GM23338 (cell line): ENCODE data around the gene ILKAP. TPM values are rescaled to one million over a fixed set of nuclear protein-coding genes. Genes with fewer than 3 reads are reported as not detected.

Source experiments
- ATAC-seq: fragments of 200-7000 bp; cut with Tn5 transposase; 3 replicates; pipeline ENCODE4 v1.9.1; 2020
- DNase-seq: peaks from one replicate; pipeline ENCODE4 v3.0.0-alpha.2; 2015; ENCODE audit warnings: low spot score
- H2AFZ ChIP-seq: fragments of 200-600 bp; sonication (generic); 2 replicates; pipeline ENCODE4 v1.8.0; 2016; ENCODE audit warnings: antibody characterized with exemption, mild to moderate bottlenecking, moderate library complexity
- H3F3A ChIP-seq: fragments of 200-600 bp; sonication (generic); replicated peaks from 2 replicates; pipeline ENCODE4 v1.8.0; 2017; ENCODE audit warnings: antibody characterized with exemption, mixed run types, low read depth
- H3K27ac ChIP-seq: fragments of 200-600 bp; sonication (generic); 2 replicates; pipeline ENCODE4 v1.6.1; 2016; ENCODE audit warnings: low read depth
- H3K27me3 ChIP-seq: fragments of 200-600 bp; sonication (generic); 2 replicates; pipeline ENCODE4 v1.8.0; 2016; ENCODE audit warnings: mild to moderate bottlenecking, mixed run types, moderate library complexity; ENCODE audit not compliant: insufficient read depth
- H3K36me3 ChIP-seq: fragments of 200-600 bp; sonication (generic); 2 replicates; pipeline ENCODE4 v1.8.0; 2016; ENCODE audit warnings: mild to moderate bottlenecking; ENCODE audit not compliant: insufficient read depth
- H3K4me1 ChIP-seq: fragments of 200-600 bp; sonication (generic); 2 replicates; pipeline ENCODE4 v1.8.0; 2016; ENCODE audit warnings: mild to moderate bottlenecking, moderate library complexity; ENCODE audit not compliant: insufficient read depth
- H3K4me2 ChIP-seq: fragments of 200-600 bp; sonication (generic); 2 replicates; pipeline ENCODE4 v1.7.1; 2017; ENCODE audit warnings: mixed run types
- H3K4me3 ChIP-seq: fragments of 200-600 bp; sonication (generic); 2 replicates; pipeline ENCODE4 v1.6.1; 2016; ENCODE audit warnings: mixed run types
- H3K79me2 ChIP-seq: fragments of 200-600 bp; sonication (generic); replicated peaks from 2 replicates; pipeline ENCODE4 v1.8.0; 2017; ENCODE audit warnings: mild to moderate bottlenecking; ENCODE audit not compliant: insufficient read depth
- H3K9me2 ChIP-seq: fragments of 200-600 bp; sonication (generic); 2 replicates; pipeline ENCODE4 v1.8.0; 2017; ENCODE audit not compliant: insufficient read depth
- H4K20me1 ChIP-seq: fragments of 200-600 bp; sonication (generic); replicated peaks from 2 replicates; pipeline ENCODE4 v1.8.0; 2017; ENCODE audit warnings: mild to moderate bottlenecking; ENCODE audit not compliant: insufficient read depth
- H3K27ac Mint-ChIP-seq: 2 replicates; pipeline ENCODE4 v1.8.0; 2020; ENCODE audit warnings: inconsistent platforms, mild to moderate bottlenecking, moderate library complexity, mixed read lengths
- H3K27me3 Mint-ChIP-seq: 3 replicates; pipeline ENCODE4 v1.8.0; 2022; ENCODE audit warnings: low read depth, mild to moderate bottlenecking, moderate library complexity, mixed read lengths, inconsistent platforms; ENCODE audit not compliant: insufficient read depth, poor library complexity
- H3K36me3 Mint-ChIP-seq: 3 replicates; pipeline ENCODE4 v1.8.0; 2021; ENCODE audit warnings: low read depth, mild to moderate bottlenecking, inconsistent platforms, moderate library complexity, mixed read lengths
- H3K4me1 Mint-ChIP-seq: 3 replicates; pipeline ENCODE4 v1.8.0; 2020; ENCODE audit warnings: mild to moderate bottlenecking, inconsistent platforms, mixed read lengths
- H3K4me3 Mint-ChIP-seq: 3 replicates; pipeline ENCODE4 v1.8.0; 2021; ENCODE audit warnings: moderate library complexity, mild to moderate bottlenecking, inconsistent platforms, mixed read lengths
- H3K9me3 Mint-ChIP-seq: 3 replicates; pipeline ENCODE4 v1.8.0; 2020; ENCODE audit warnings: moderate library complexity, mild to moderate bottlenecking, inconsistent platforms, mixed read lengths
- CREB1 ChIP-seq: fragments of 250-450 bp; sonication (Bioruptor Pico); IDR thresholded peaks from 2 replicates; pipeline ENCODE4 v1.5.0; 2020; ENCODE audit warnings: low read depth, mild to moderate bottlenecking, moderate library complexity
- JUNB ChIP-seq: IDR thresholded peaks from one replicate; pipeline ENCODE4 v1.6.1; 2016; ENCODE audit warnings: antibody characterized with exemption; ENCODE audit not compliant: unreplicated experiment
- NANOG ChIP-seq: IDR thresholded peaks from 2 replicates; pipeline ENCODE4 v1.6.1; 2016; ENCODE audit warnings: antibody characterized with exemption, borderline replicate concordance
- POLR2AphosphoS5 ChIP-seq: IDR thresholded peaks from 2 replicates; pipeline ENCODE4 v1.6.1; 2016; ENCODE audit warnings: antibody characterized with exemption, low read depth
- STAT1 ChIP-seq: IDR thresholded peaks from one replicate; pipeline ENCODE4 v1.6.1; 2016; ENCODE audit warnings: antibody characterized with exemption; ENCODE audit not compliant: unreplicated experiment
- ZNF114 ChIP-seq: fragments of 250-450 bp; sonication (Bioruptor Pico); IDR thresholded peaks from 2 replicates; pipeline ENCODE4 v1.5.0; 2020; ENCODE audit warnings: mild to moderate bottlenecking, moderate library complexity
- ZNF331 ChIP-seq: fragments of 250-450 bp; sonication (Bioruptor Pico); IDR thresholded peaks from 2 replicates; pipeline ENCODE4 v1.5.0; 2020; ENCODE audit warnings: low read depth, mild to moderate bottlenecking, moderate library complexity
- polyA plus RNA-seq: library from polyadenylated mRNA; unstranded; fragments of >200 nt; fragmentation: Nextera tagmentation; extraction: Ambion mirVana; gene quantifications from 2 replicates; pipeline ENCODE4 v1.2.1, GENCODE V29; 2016
- total RNA-seq: library from RNA; depleted of rRNA; stranded (reverse); fragments of >200 nt; shearing (Covaris generic); gene quantifications from 2 replicates; pipeline ENCODE4 v1.2.3, GENCODE V29; 2014
- TF ChIP-seq, protein P1 (sequence below): IDR thresholded peaks from one replicate; pipeline ENCODE4 v1.6.1; 2018; ENCODE audit warnings: antibody characterized with exemption; ENCODE audit not compliant: unreplicated experiment
- TF ChIP-seq, protein P2 (sequence below), 2 experiments: fragments of 200-600 bp in 1 of 2; sonication (generic) in 1 of 2; conservative IDR thresholded peaks; 2 replicates each; pipeline versions ENCODE4 v1.5.1 to v1.6.1; 2016 to 2017; ENCODE audit warnings: antibody characterized with exemption in 2 of 2, low read depth in 2 of 2, mild to moderate bottlenecking in 2 of 2, moderate library complexity in 1 of 2

The ILKAP gene
- total and polyA plus RNA-seq, 2 experiments from 2014 or later: 17.0 to 35.9 TPM

DNA sequence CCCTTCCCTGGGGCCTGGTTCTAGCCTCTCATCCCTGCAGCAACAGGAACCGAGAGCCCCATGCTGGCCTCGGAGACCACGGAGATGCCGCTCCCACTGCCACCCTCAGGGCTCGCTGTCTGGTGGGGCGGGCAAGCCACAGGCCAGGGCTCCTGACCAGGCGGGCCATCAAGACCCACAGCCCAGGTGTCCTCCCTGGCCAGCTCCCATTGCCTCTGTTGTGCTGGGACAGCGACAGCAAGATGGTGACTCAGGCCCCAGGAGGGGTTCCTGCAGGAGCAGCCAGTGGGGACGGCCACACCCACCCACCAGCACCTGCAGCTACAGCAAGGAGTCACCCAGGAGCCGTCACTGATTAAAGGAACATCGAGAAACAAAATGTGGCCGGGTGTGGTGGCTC lies 57.6 kb downstream of the ILKAP start:
- TF ChIP-seq, protein P1, sequence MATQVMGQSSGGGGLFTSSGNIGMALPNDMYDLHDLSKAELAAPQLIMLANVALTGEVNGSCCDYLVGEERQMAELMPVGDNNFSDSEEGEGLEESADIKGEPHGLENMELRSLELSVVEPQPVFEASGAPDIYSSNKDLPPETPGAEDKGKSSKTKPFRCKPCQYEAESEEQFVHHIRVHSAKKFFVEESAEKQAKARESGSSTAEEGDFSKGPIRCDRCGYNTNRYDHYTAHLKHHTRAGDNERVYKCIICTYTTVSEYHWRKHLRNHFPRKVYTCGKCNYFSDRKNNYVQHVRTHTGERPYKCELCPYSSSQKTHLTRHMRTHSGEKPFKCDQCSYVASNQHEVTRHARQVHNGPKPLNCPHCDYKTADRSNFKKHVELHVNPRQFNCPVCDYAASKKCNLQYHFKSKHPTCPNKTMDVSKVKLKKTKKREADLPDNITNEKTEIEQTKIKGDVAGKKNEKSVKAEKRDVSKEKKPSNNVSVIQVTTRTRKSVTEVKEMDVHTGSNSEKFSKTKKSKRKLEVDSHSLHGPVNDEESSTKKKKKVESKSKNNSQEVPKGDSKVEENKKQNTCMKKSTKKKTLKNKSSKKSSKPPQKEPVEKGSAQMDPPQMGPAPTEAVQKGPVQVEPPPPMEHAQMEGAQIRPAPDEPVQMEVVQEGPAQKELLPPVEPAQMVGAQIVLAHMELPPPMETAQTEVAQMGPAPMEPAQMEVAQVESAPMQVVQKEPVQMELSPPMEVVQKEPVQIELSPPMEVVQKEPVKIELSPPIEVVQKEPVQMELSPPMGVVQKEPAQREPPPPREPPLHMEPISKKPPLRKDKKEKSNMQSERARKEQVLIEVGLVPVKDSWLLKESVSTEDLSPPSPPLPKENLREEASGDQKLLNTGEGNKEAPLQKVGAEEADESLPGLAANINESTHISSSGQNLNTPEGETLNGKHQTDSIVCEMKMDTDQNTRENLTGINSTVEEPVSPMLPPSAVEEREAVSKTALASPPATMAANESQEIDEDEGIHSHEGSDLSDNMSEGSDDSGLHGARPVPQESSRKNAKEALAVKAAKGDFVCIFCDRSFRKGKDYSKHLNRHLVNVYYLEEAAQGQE: no peak
- TF ChIP-seq CREB1 (CRISPR knock-in tag): no peak
- no peak for TF ChIP-seq POLR2AphosphoS5
- no peak for TF ChIP-seq STAT1
- TF ChIP-seq ZNF114 (CRISPR knock-in tag): no peak
- TF ChIP-seq NANOG: no peak
- H4K20me1 ChIP-seq: no peaks in the 10 kb centered on the region
- no peak overlapping the region for H3K4me3 ChIP-seq
- no peak overlapping the region for H3K27ac ChIP-seq
- no peaks in the 10 kb centered on the region for H3K36me3 Mint-ChIP-seq
- H3K4me1 ChIP-seq: no peaks in the 10 kb centered on the region
- H3K79me2 ChIP-seq: no peaks in the 10 kb centered on the region
- no peak overlapping the region for H2AFZ ChIP-seq
- H3K36me3 ChIP-seq: no peaks in the 10 kb centered on the region
- DNase-seq (no peak), ATAC-seq (no peak)
- H3K9me2 ChIP-seq: no peaks in the 10 kb centered on the region
- H3K27me3 ChIP-seq: no peaks in the 10 kb centered on the region
- no peaks in the 10 kb centered on the region for H3F3A ChIP-seq
- H3K27me3 Mint-ChIP-seq: peaks cover 2% of the 10 kb centered on the region
- H3K4me2 ChIP-seq: no peak overlapping the region
- H3K9me3 Mint-ChIP-seq: no peaks in the 10 kb centered on the region
- no peak overlapping the region for H3K27ac Mint-ChIP-seq
- H3K4me1 Mint-ChIP-seq: no peaks in the 10 kb centered on the region; the same call in 2 of the 3 replicates
- H3K4me3 Mint-ChIP-seq: no peak overlapping the region

DNA sequence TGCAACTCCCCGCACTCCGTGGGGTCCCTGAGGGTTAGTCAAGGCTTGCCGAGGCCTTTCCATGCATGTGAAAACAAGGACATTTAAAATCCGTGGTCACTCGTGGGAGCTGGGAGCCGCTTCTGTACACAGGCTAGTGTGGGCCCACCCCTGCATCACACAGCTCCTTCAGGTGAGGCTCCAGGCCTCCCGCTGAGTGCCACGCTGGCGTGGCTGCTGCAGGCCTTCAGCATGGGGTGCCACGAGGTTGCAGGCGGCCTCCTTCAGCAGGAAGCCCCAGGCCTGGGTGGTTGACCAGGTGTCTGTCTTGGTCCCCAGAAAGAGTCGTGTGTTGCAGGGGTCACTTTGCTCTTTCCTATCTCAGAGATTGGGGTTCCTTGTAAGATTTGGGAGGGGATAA lies 58.4 kb downstream of the ILKAP start:
- TF ChIP-seq NANOG (no peak), JUNB (no peak)
- Histone ChIP-seq H3K27ac (no peak overlapping the region), H3K4me2 (no peak overlapping the region), H3K79me2 (no peaks in the 10 kb centered on the region), H3K4me3 (no peak overlapping the region), H4K20me1 (no peaks in the 10 kb centered on the region), H3K9me2 (no peaks in the 10 kb centered on the region), H3K27me3 (no peaks in the 10 kb centered on the region), H3K4me1 (no peaks in the 10 kb centered on the region), H3F3A (no peaks in the 10 kb centered on the region), H3K36me3 (no peaks in the 10 kb centered on the region), H2AFZ (no peak overlapping the region)
- Mint-ChIP-seq H3K4me3 (no peak overlapping the region), H3K36me3 (no peaks in the 10 kb centered on the region), H3K27ac (no peak overlapping the region), H3K9me3 (no peaks in the 10 kb centered on the region), H3K27me3 (peaks cover 3% of the 10 kb centered on the region), H3K4me1 (no peaks in the 10 kb centered on the region; the same call in 2 of the 3 replicates)
- no peak for ATAC-seq
- no peak for DNase-seq

DNA sequence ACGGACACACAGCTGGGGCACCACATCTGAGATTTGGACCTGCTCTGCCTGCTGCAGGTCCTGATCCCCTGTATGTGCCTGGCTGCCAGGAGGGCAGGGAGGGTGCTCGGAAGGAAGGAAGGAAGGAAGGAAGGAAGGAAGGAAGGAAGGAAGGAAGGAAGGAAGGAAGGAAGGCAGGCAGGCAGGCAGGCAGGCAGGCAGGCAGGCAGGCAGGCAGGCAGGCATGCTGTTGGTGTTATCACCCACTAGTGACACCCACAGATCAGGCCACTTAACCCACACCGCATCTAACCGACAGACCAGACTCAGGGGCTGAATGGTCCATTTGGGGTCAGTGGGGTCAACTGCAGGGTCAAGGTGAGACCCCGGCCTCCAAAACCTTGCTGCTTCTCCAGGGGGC lies 59.2 kb downstream of the ILKAP start:
- Histone ChIP-seq H2AFZ (no peak overlapping the region), H3K27ac (no peak overlapping the region), H4K20me1 (no peaks in the 10 kb centered on the region), H3K4me2 (no peak overlapping the region), H3K9me2 (no peaks in the 10 kb centered on the region), H3F3A (no peaks in the 10 kb centered on the region), H3K4me1 (no peaks in the 10 kb centered on the region), H3K27me3 (no peaks in the 10 kb centered on the region), H3K79me2 (no peaks in the 10 kb centered on the region), H3K36me3 (no peaks in the 10 kb centered on the region), H3K4me3 (no peak overlapping the region)
- no peaks in the 10 kb centered on the region; the same call in 2 of the 3 replicates for H3K4me1 Mint-ChIP-seq
- no peak overlapping the region for H3K27ac Mint-ChIP-seq
- no peak overlapping the region for H3K4me3 Mint-ChIP-seq
- H3K27me3 Mint-ChIP-seq: peaks cover 3% of the 10 kb centered on the region
- no peaks in the 10 kb centered on the region for H3K9me3 Mint-ChIP-seq
- ATAC-seq (no peak), DNase-seq (no peak)
- no peaks in the 10 kb centered on the region for H3K36me3 Mint-ChIP-seq
- no peak for TF ChIP-seq JUNB
- no peak for TF ChIP-seq ZNF331 (CRISPR knock-in tag)
- TF ChIP-seq, protein P2, sequence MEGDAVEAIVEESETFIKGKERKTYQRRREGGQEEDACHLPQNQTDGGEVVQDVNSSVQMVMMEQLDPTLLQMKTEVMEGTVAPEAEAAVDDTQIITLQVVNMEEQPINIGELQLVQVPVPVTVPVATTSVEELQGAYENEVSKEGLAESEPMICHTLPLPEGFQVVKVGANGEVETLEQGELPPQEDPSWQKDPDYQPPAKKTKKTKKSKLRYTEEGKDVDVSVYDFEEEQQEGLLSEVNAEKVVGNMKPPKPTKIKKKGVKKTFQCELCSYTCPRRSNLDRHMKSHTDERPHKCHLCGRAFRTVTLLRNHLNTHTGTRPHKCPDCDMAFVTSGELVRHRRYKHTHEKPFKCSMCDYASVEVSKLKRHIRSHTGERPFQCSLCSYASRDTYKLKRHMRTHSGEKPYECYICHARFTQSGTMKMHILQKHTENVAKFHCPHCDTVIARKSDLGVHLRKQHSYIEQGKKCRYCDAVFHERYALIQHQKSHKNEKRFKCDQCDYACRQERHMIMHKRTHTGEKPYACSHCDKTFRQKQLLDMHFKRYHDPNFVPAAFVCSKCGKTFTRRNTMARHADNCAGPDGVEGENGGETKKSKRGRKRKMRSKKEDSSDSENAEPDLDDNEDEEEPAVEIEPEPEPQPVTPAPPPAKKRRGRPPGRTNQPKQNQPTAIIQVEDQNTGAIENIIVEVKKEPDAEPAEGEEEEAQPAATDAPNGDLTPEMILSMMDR (conservative IDR thresholded peaks at IDR 0.05; ENCODE audit: low read depth in 2 of 2): no peak
